Cerebellar cortex (tissue), 1 donor: ENCODE measurements around the gene ANXA2R.
"Not testable (repeated sequence)": the region's sequence is repeated elsewhere in the genome, so short reads cannot be mapped to it uniquely, and the experiment has no call there.

Experiments
- DNase-seq: peaks from one replicate; pipeline ENCODE4 v3.0.0-alpha.2; 2015; ENCODE audit warnings: low spot score

ANXA2R gene

GRCh38 chr5:43060020-43060419 lies 19.9 kb upstream of the ANXA2R start:
- not testable (repeated sequence) for DNase-seq

GRCh38 chr5:43055098-43055497 lies 15.0 kb upstream of the ANXA2R start:
- DNase-seq: not testable (repeated sequence)

- no peak for DNase-seq
Measured at GRCh38 chr5:43051684-43052083, 11.6 kb upstream of the ANXA2R start.

GRCh38 chr5:43050384-43050783 lies 10.3 kb upstream of the ANXA2R start:
- DNase-seq: no peak

GRCh38 chr5:43049236-43049635 lies 9.1 kb upstream of the ANXA2R start:
- DNase-seq: no peak

- no peak for DNase-seq
Measured at GRCh38 chr5:43046474-43046873, 6.4 kb upstream of the ANXA2R start.

- DNase-seq: no peak
Measured at GRCh38 chr5:43045236-43045635, 5.1 kb upstream of the ANXA2R start.

- DNase-seq: peak; percentile 42
Measured at GRCh38 chr5:43044181-43044914, 4.2 kb upstream of the ANXA2R start.

- DNase-seq: no peak
Measured at GRCh38 chr5:43043400-43043756, 3.3 kb upstream of the ANXA2R start.

- DNase-seq: peak; percentile 63
Measured at GRCh38 chr5:43042626-43043399, 2.7 kb upstream of the ANXA2R start.

GRCh38 chr5:43042176-43042625 lies 2.1 kb upstream of the ANXA2R start:
- DNase-seq: no peak

GRCh38 chr5:43041669-43042175 lies 1.6 kb upstream of the ANXA2R start:
- peak; percentile 66 for DNase-seq

- no peak for DNase-seq
Measured at GRCh38 chr5:43041110-43041668, 1.1 kb upstream of the ANXA2R start.

- peak; percentile 66 for DNase-seq
Measured at GRCh38 chr5:43039471-43040286, 440 bp downstream of the ANXA2R start.

GRCh38 chr5:43039152-43039470 lies 1.0 kb downstream of the ANXA2R start:
- DNase-seq: no peak

- DNase-seq: no peak
Measured at GRCh38 chr5:43038496-43038989, 1.6 kb downstream of the ANXA2R start.

- DNase-seq: no peak
Measured at GRCh38 chr5:43037636-43038495, 2.3 kb downstream of the ANXA2R start.

GRCh38 chr5:43036856-43037635 lies 3.1 kb downstream of the ANXA2R start:
- DNase-seq: no peak

GRCh38 chr5:43036409-43036808 lies 3.7 kb downstream of the ANXA2R start:
- DNase-seq: no peak

- no peak for DNase-seq
Measured at GRCh38 chr5:43034591-43034968, 5.5 kb downstream of the ANXA2R start.
